HCT116 (cell line): ENCODE results near the gene PRSS21. TPM values are rescaled to one million over a fixed set of nuclear protein-coding genes. Genes with fewer than 3 reads are reported as not detected.

Experiments
- ATAC-seq: fragments of 200-7000 bp; cut with Tn5 transposase; 2 replicates; pipeline ENCODE4 v1.9.1; 2020; ENCODE audit warnings: mild to moderate bottlenecking, moderate library complexity
- BruUV-seq: library from RNA; stranded (reverse); fragments of 400-500 nt; replicated peaks from 2 replicates; lab custom pipeline; 2021; lab: Mats Ljungman, UMichigan
- CTCF ChIA-PET: fragments of 300-600 bp; sonication (Branson Sonifier 250); formaldehyde crosslinking; loops from one replicate; lab custom pipeline; 2021; ENCODE audit warnings: antibody characterized with exemption; lab: Charles Lee
- POLR2A ChIA-PET: fragments of 300-600, 350-600 bp; sonication (Branson Sonifier 250); formaldehyde crosslinking; loops from one replicate; lab custom pipeline; 2021; ENCODE audit warnings: antibody characterized with exemption; lab: Charles Lee
- RAD21 ChIA-PET, 2 experiments: fragments of 300-600 bp; sonication (Branson Sonifier 250); formaldehyde crosslinking; loops; one replicate each; lab custom pipeline; 2023; ENCODE audit warnings: low total read pairs in 2 of 2; ENCODE audit not compliant: uncharacterized antibody in 2 of 2, unreplicated experiment in 2 of 2, low non-redundant PET in 1 of 2; lab: Charles Lee
- DNase-seq: peaks from one replicate; pipeline ENCODE4 v3.0.0-alpha.2; 2010; ENCODE audit warnings: low read depth, low spot score
- H2AFZ ChIP-seq: fragments of 200-600 bp; shearing (Covaris generic), sonication (generic); 2 replicates; pipeline ENCODE4 v1.6.1; 2017; ENCODE audit warnings: low read depth, mixed run types, mixed read lengths, antibody characterized with exemption, low read length; ENCODE audit not compliant: poor library complexity, severe bottlenecking
- H3K27ac ChIP-seq: 2 replicates; pipeline ENCODE4 v1.5.1; 2012; ENCODE audit warnings: low read depth, low read length
- H3K27me3 ChIP-seq: fragments of 200-600 bp; sonication (generic); 2 replicates; pipeline ENCODE4 v1.6.1; 2016; ENCODE audit warnings: mixed run types, low read length, mixed read lengths; ENCODE audit not compliant: insufficient read depth
- H3K36me3 ChIP-seq, 2 experiments: fragments of 200-500 bp in 1 of 2; fragments of 200-600 bp in 1 of 2; sonication (Bioruptor generic) in 1 of 2; sonication (generic) in 1 of 2; 2 replicates each; pipeline versions ENCODE4 v1.5.1 to v1.6.1; 2014 to 2016; ENCODE audit warnings: low read length in 2 of 2, inconsistent platforms in 1 of 2, mixed read lengths in 1 of 2, mixed run types in 1 of 2; ENCODE audit not compliant: insufficient read depth in 2 of 2, control insufficient read depth in 1 of 2
- H3K4me1 ChIP-seq, 2 experiments: fragments of 200-600 bp in 1 of 2; sonication (generic) in 1 of 2; 2 replicates each; pipeline versions ENCODE4 v1.5.1 to v1.6.1; 2012 to 2017; ENCODE audit warnings: low read length in 2 of 2, inconsistent platforms in 1 of 2, mild to moderate bottlenecking in 1 of 2, mixed read lengths in 1 of 2, mixed run types in 1 of 2, moderate library complexity in 1 of 2; ENCODE audit not compliant: insufficient read depth in 2 of 2, control insufficient read depth in 1 of 2
- H3K4me2 ChIP-seq: fragments of 200-600 bp; sonication (generic); 2 replicates; pipeline ENCODE4 v1.6.1; 2017; ENCODE audit warnings: mixed run types, low read length, mixed read lengths
- H3K4me3 ChIP-seq, 2 experiments: fragments of 200-600 bp in 1 of 2; sonication (generic) in 1 of 2; replicated peaks in 1 of 2; 2 replicates each; pipeline ENCODE4 v1.5.1; 2011 to 2016; ENCODE audit warnings: low read length in 2 of 2, control low read depth in 1 of 2, low read depth in 1 of 2, mild to moderate bottlenecking in 1 of 2, mixed read lengths in 1 of 2, mixed run types in 1 of 2
- H3K79me2 ChIP-seq: fragments of 200-600 bp; sonication (generic); 2 replicates; pipeline ENCODE4 v1.6.1; 2017; ENCODE audit warnings: mild to moderate bottlenecking, mixed run types, low read length, moderate library complexity, mixed read lengths; ENCODE audit not compliant: insufficient read depth
- H3K9ac ChIP-seq: fragments of 200-600 bp; sonication (generic); 2 replicates; pipeline ENCODE4 v1.6.1; 2016; ENCODE audit warnings: low read length, mixed read lengths
- H3K9me2 ChIP-seq: fragments of 200-600 bp; sonication (generic), shearing (Covaris generic); 2 replicates; pipeline ENCODE4 v1.6.1; 2017; ENCODE audit warnings: mixed run types, mild to moderate bottlenecking, moderate library complexity; ENCODE audit not compliant: insufficient read depth
- H3K9me3 ChIP-seq, 2 experiments: fragments of 200-500 bp in 1 of 2; fragments of 200-600 bp in 1 of 2; sonication (Bioruptor generic) in 1 of 2; sonication (generic) in 1 of 2; 2 replicates each; pipeline ENCODE4 v1.6.1; 2014 to 2017; ENCODE audit warnings: low read length in 2 of 2, mixed read lengths in 2 of 2, inconsistent platforms in 1 of 2, low read depth in 1 of 2, mild to moderate bottlenecking in 1 of 2, mixed run types in 1 of 2, moderate library complexity in 1 of 2; ENCODE audit not compliant: control insufficient read depth in 1 of 2, insufficient read depth in 1 of 2
- H4K20me1 ChIP-seq: fragments of 200-600 bp; sonication (generic), shearing (Covaris generic); 2 replicates; pipeline ENCODE4 v1.6.1; 2017; ENCODE audit warnings: mixed run types, mild to moderate bottlenecking, moderate library complexity; ENCODE audit not compliant: insufficient read depth
- CBX3 ChIP-seq: IDR thresholded peaks from 2 replicates; pipeline ENCODE4 v1.6.1; 2012; ENCODE audit warnings: low read depth
- CTCF ChIP-seq, 3 experiments: fragments of 200-600 bp in 1 of 3; sonication (generic) in 1 of 3; IDR thresholded peaks in 2 of 3; conservative IDR thresholded peaks in 1 of 3; 2 replicates each; pipeline ENCODE4 v1.5.1; 2012 to 2017; ENCODE audit warnings: low read depth in 2 of 3, low read length in 2 of 3, antibody characterized with exemption in 1 of 3, borderline replicate concordance in 1 of 3, control low read depth in 1 of 3, mild to moderate bottlenecking in 1 of 3, mixed read lengths in 1 of 3, mixed run types in 1 of 3, moderate library complexity in 1 of 3; ENCODE audit not compliant: insufficient read depth in 1 of 3
- EGR1 ChIP-seq: IDR thresholded peaks from 2 replicates; pipeline ENCODE4 v1.6.1; 2012; ENCODE audit warnings: low read depth
- MAX ChIP-seq: IDR thresholded peaks from 2 replicates; pipeline ENCODE4 v1.6.1; 2012
- POLR2A ChIP-seq: IDR thresholded peaks from 2 replicates; pipeline ENCODE4 v1.7.0; 2011; ENCODE audit warnings: borderline replicate concordance; ENCODE audit not compliant: insufficient read depth, insufficient read length; ENCODE audit errors: extremely low read depth
- REST ChIP-seq: IDR thresholded peaks from 2 replicates; pipeline ENCODE4 v1.6.1; 2012; ENCODE audit warnings: low read depth
- TCF7L2 ChIP-seq: IDR thresholded peaks from 2 replicates; pipeline ENCODE4 v1.7.0; 2011; ENCODE audit warnings: borderline replicate concordance, inconsistent platforms; ENCODE audit not compliant: insufficient read depth, insufficient read length; ENCODE audit errors: extremely low read depth
- YY1 ChIP-seq: IDR thresholded peaks from 2 replicates; pipeline ENCODE4 v1.6.1; 2011; ENCODE audit warnings: low read length, low read depth, moderate library complexity, mild to moderate bottlenecking; ENCODE audit not compliant: insufficient replicate concordance; ENCODE audit errors: extremely low read depth
- intact Hi-C: fragments of 100-400 bp; cut with micrococcal nuclease; formaldehyde crosslinking; loops from 2 replicates; pipeline ENCODE4 v1.10.0; 2022
- total RNA-seq: library from RNA; stranded (reverse); gene quantifications from one replicate; pipeline ENCODE4 v1.2.1, GENCODE V29; 2021; ENCODE audit not compliant: unreplicated experiment

PRSS21 gene
- total RNA-seq, 1 experiment from 2014 or later: 0.39 TPM

- POLR2A ChIA-PET: no interaction called here
- H3K27me3 ChIP-seq: no peaks in the 10 kb centered on the region
- RAD21 ChIA-PET: no interaction called here
- no peaks in the 10 kb centered on the region for H3K9me2 ChIP-seq
- TF ChIP-seq EGR1 (no peak), CBX3 (no peak), CTCF (IDR thresholded peaks at IDR 0.05 in 2 of 3, conservative IDR thresholded peaks at IDR 0.05 in 1 of 3; ENCODE audit: borderline replicate concordance in 1 of 3, insufficient read depth in 1 of 3, low read depth in 2 of 3, low read length in 2 of 3) (no peak), MAX (no peak), YY1 (no peak), REST (no peak), TCF7L2 (no peak), POLR2A (no peak)
- no peak for DNase-seq
- H3K27ac ChIP-seq: no peak overlapping the region
- H4K20me1 ChIP-seq: no peaks in the 10 kb centered on the region
- H3K9me3 ChIP-seq: no peaks in the 10 kb centered on the region
- no TSS peak for BruUV-seq
- H3K79me2 ChIP-seq: no peaks in the 10 kb centered on the region
- no peak overlapping the region for H2AFZ ChIP-seq
- no peak for ATAC-seq
- no peak overlapping the region for H3K4me2 ChIP-seq
- intact Hi-C loops: no loop called here
- no peak overlapping the region for H3K9ac ChIP-seq
- H3K4me3 ChIP-seq: no peak overlapping the region
- CTCF ChIA-PET: no interaction called here
- no peaks in the 10 kb centered on the region for H3K36me3 ChIP-seq
- H3K4me1 ChIP-seq: no peaks in the 10 kb centered on the region
Observed at GRCh38 chr16:2819939-2820835, 3.1 kb downstream of the PRSS21 start.
